PC-3 (cell line): ENCODE data around the gene HLA-F.

Experiments
- EZH2 ChIP-seq: fragments of 300-600 bp; sonication (generic); IDR thresholded peaks from one replicate; pipeline ENCODE4 v1.6.1; 2017; ENCODE audit warnings: antibody characterized with exemption, mild to moderate bottlenecking, low read length; ENCODE audit not compliant: unreplicated experiment
- TF ChIP-seq, protein P1 (sequence below): fragments of 300-600 bp; sonication (generic); conservative IDR thresholded peaks from 2 replicates; pipeline ENCODE4 v1.5.1; 2017; ENCODE audit warnings: antibody characterized with exemption, low read depth, mild to moderate bottlenecking, low read length

GRCh38 chr6:29764422-29765196, 41.4 kb downstream of the HLA-F start:
- no peak for TF ChIP-seq EZH2
- TF ChIP-seq, protein P1, sequence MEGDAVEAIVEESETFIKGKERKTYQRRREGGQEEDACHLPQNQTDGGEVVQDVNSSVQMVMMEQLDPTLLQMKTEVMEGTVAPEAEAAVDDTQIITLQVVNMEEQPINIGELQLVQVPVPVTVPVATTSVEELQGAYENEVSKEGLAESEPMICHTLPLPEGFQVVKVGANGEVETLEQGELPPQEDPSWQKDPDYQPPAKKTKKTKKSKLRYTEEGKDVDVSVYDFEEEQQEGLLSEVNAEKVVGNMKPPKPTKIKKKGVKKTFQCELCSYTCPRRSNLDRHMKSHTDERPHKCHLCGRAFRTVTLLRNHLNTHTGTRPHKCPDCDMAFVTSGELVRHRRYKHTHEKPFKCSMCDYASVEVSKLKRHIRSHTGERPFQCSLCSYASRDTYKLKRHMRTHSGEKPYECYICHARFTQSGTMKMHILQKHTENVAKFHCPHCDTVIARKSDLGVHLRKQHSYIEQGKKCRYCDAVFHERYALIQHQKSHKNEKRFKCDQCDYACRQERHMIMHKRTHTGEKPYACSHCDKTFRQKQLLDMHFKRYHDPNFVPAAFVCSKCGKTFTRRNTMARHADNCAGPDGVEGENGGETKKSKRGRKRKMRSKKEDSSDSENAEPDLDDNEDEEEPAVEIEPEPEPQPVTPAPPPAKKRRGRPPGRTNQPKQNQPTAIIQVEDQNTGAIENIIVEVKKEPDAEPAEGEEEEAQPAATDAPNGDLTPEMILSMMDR, result no peak
